ENCODE data around the gene SLC15A1. TPM values are rescaled to one million over a fixed set of nuclear protein-coding genes. Genes with fewer than 3 reads are reported as not detected.

The SLC15A1 gene
- total and polyA plus RNA-seq, 2 experiments from 2014 or later = 7.5 to 18.7 TPM

DNA sequence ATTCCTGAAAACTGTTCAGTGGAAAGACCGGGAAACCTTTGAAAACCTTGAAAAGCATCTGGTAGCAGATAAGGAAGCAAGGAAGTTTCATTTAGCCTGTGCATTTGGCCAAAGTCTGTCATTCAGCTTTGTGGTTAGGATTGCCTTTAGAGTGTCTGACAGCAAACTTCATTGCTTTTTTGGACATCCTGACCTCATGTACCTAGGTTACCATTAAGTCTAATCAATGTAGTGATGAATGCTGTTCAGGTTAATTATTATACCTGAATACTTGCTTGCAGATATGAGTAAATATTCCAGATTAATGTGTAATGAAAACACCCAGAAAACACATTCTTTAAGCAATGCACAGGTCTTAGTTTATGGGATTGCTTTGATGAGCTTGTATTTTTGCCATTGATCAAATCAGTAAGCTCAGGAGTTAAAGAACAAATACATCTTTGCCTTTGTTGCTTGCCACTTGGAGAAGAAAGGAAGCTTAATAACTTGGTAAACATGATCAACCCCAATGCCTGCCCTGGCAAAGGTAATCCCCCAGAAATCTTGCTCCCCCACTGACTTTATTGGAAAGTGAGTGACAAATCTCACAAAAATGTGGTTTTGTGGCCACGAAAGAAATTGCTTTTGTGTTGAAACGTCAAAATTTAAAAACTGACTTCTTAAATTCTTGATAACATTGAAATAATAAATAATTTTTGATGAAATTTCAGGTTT lies 87.4 kb downstream of the SLC15A1 start:
- Histone ChIP-seq H3K9me2 (replicated peaks; ENCODE audit: insufficient read depth) (no peaks in the 10 kb centered on the region), H3K4me3 (no peak overlapping the region), H3K4me1 (ENCODE audit: insufficient read depth) (no peaks in the 10 kb centered on the region), H4K20me1 (ENCODE audit: insufficient read depth, poor library complexity, severe bottlenecking) (no peaks in the 10 kb centered on the region), H3K36me3 (replicated peaks; ENCODE audit: insufficient read depth, low read depth) (no peaks in the 10 kb centered on the region), H3K27ac (no peak overlapping the region), H3K9me3 (ENCODE audit: low read depth) (no peaks in the 10 kb centered on the region), H2AFZ (no peak overlapping the region), H3K27me3 (no peaks in the 10 kb centered on the region), H3K4me2 (no peak overlapping the region), H3K79me2 (no peaks in the 10 kb centered on the region)
- 56% methylated on average over 3 of the region's 3 CpGs for WGBS (ENCODE audit: low lambda C conversion rate, missing lambda C conversion rate)
- DNase-seq (ENCODE audit: low spot score) = no peak
- TF ChIP-seq, protein P1, sequence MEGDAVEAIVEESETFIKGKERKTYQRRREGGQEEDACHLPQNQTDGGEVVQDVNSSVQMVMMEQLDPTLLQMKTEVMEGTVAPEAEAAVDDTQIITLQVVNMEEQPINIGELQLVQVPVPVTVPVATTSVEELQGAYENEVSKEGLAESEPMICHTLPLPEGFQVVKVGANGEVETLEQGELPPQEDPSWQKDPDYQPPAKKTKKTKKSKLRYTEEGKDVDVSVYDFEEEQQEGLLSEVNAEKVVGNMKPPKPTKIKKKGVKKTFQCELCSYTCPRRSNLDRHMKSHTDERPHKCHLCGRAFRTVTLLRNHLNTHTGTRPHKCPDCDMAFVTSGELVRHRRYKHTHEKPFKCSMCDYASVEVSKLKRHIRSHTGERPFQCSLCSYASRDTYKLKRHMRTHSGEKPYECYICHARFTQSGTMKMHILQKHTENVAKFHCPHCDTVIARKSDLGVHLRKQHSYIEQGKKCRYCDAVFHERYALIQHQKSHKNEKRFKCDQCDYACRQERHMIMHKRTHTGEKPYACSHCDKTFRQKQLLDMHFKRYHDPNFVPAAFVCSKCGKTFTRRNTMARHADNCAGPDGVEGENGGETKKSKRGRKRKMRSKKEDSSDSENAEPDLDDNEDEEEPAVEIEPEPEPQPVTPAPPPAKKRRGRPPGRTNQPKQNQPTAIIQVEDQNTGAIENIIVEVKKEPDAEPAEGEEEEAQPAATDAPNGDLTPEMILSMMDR (IDR thresholded peaks at IDR 0.05; ENCODE audit: poor library complexity) = no peak
- TF ChIP-seq EZH2phosphoT487 (IDR thresholded peaks at IDR 0.05; ENCODE audit: low read depth, severe bottlenecking, unreplicated experiment) (no peak), EZH2 (IDR thresholded peaks at IDR 0.05; ENCODE audit: borderline replicate concordance) (no peak)

DNA sequence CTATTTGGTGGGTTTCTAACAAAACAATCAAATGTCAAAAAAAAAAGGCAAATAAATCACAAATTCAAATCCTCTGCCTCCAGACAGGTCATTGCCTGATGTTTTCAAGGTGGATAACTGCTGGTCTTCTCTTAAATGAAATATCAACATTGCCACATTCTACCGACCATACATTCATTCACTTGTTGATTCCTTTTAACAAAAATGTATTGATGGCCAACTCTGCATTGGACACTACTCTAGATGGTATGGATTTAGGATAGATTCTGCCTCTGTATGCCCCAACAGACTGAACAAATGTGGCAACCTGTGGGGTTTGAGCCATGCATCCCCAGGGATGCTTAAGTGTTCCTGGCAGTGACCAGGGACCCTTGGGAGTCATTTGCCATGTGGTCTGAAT lies 88.0 kb downstream of the SLC15A1 start:
- no peaks in the 10 kb centered on the region for H3K9me3 ChIP-seq (ENCODE audit: low read depth)
- H3K79me2 ChIP-seq = no peaks in the 10 kb centered on the region
- H3K27ac ChIP-seq = no peak overlapping the region
- no peaks in the 10 kb centered on the region for H3K27me3 ChIP-seq
- no peak for DNase-seq (ENCODE audit: low spot score)
- no peaks in the 10 kb centered on the region for H3K9me2 ChIP-seq (replicated peaks; ENCODE audit: insufficient read depth)
- no peaks in the 10 kb centered on the region for H3K36me3 ChIP-seq (replicated peaks; ENCODE audit: insufficient read depth, low read depth)
- H2AFZ ChIP-seq = no peak overlapping the region
- 86% methylated on average over 1 of the region's 1 CpG for WGBS (ENCODE audit: low lambda C conversion rate, missing lambda C conversion rate)
- no peak overlapping the region for H3K4me2 ChIP-seq
- H4K20me1 ChIP-seq (ENCODE audit: insufficient read depth, poor library complexity, severe bottlenecking) = no peaks in the 10 kb centered on the region
- no peaks in the 10 kb centered on the region for H3K4me1 ChIP-seq (ENCODE audit: insufficient read depth)
- no peak overlapping the region for H3K4me3 ChIP-seq
- TF ChIP-seq, protein P1 (IDR thresholded peaks at IDR 0.05; ENCODE audit: poor library complexity) = no peak

DNA sequence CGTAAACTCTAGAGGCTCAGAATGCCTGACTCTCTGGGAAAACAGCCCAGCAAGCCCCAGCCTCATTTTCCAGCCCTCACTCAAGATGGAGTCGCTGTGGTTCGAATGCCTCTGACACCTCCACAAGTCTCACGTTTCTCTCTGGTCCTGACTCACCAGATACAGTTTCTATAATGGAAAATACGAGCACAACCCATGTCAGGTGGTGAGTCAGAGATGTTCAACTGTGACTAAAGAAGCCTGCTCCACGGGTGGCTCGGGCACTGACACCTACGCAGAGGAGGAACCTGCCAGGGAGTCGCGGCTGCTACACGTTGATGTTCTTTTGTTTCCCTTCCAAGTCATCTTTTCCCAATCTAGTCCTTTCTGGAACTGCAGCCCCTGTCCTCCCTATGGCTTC lies 88.4 kb downstream of the SLC15A1 start:
- Histone ChIP-seq H2AFZ (no peak overlapping the region), H3K27me3 (no peaks in the 10 kb centered on the region), H3K79me2 (no peaks in the 10 kb centered on the region), H3K36me3 (replicated peaks; ENCODE audit: insufficient read depth, low read depth) (no peaks in the 10 kb centered on the region), H3K9me2 (replicated peaks; ENCODE audit: insufficient read depth) (no peaks in the 10 kb centered on the region), H3K4me2 (no peak overlapping the region), H3K4me3 (no peak overlapping the region), H3K9me3 (ENCODE audit: low read depth) (no peaks in the 10 kb centered on the region), H3K27ac (no peak overlapping the region), H4K20me1 (ENCODE audit: insufficient read depth, poor library complexity, severe bottlenecking) (no peaks in the 10 kb centered on the region), H3K4me1 (ENCODE audit: insufficient read depth) (no peaks in the 10 kb centered on the region)
- no peak for DNase-seq (ENCODE audit: low spot score)
- TF ChIP-seq EZH2 (IDR thresholded peaks at IDR 0.05; ENCODE audit: borderline replicate concordance) (no peak), EZH2phosphoT487 (IDR thresholded peaks at IDR 0.05; ENCODE audit: low read depth, severe bottlenecking, unreplicated experiment) (no peak)
- TF ChIP-seq, protein P1 (IDR thresholded peaks at IDR 0.05; ENCODE audit: poor library complexity) = no peak
- WGBS (ENCODE audit: low lambda C conversion rate, missing lambda C conversion rate) = 78% methylated on average over 11 of the region's 11 CpGs

Measured in hepatocyte (in vitro differentiated cells).